Endothelial cell (in vitro differentiated cells): ENCODE data around the gene IL10RA. TPM values are rescaled to one million over a fixed set of nuclear protein-coding genes. Genes with fewer than 3 reads are reported as not detected.

Source experiments
- DNase-seq: peaks from one replicate; pipeline ENCODE4 v3.0.0; 2021; ENCODE audit warnings: low spot score
- H3K27ac Mint-ChIP-seq: one replicate; pipeline ENCODE4 v1.8.0; 2021; ENCODE audit warnings: mixed read lengths, inconsistent platforms; ENCODE audit not compliant: unreplicated experiment
- H3K27me3 Mint-ChIP-seq: one replicate; pipeline ENCODE4 v1.8.0; 2021; ENCODE audit warnings: mild to moderate bottlenecking, moderate library complexity, mixed read lengths, inconsistent platforms; ENCODE audit not compliant: unreplicated experiment
- H3K36me3 Mint-ChIP-seq: one replicate; pipeline ENCODE4 v1.8.0; 2021; ENCODE audit warnings: mild to moderate bottlenecking, low read depth, mixed read lengths, inconsistent platforms; ENCODE audit not compliant: unreplicated experiment
- H3K4me1 Mint-ChIP-seq: one replicate; pipeline ENCODE4 v1.8.0; 2021; ENCODE audit warnings: mild to moderate bottlenecking, mixed read lengths, inconsistent platforms; ENCODE audit not compliant: unreplicated experiment
- H3K4me3 Mint-ChIP-seq: one replicate; pipeline ENCODE4 v1.8.0; 2021; ENCODE audit warnings: mild to moderate bottlenecking, mixed read lengths, inconsistent platforms; ENCODE audit not compliant: unreplicated experiment
- H3K9me3 Mint-ChIP-seq: one replicate; pipeline ENCODE4 v1.8.0; 2021; ENCODE audit warnings: mixed read lengths, inconsistent platforms; ENCODE audit not compliant: unreplicated experiment
- CTCF ChIP-seq: fragments of 200-600 bp; sonication (generic); IDR thresholded peaks from one replicate; pipeline ENCODE4 v1.5.0; 2021; ENCODE audit warnings: antibody characterized with exemption; ENCODE audit not compliant: unreplicated experiment
- total RNA-seq: library from RNA; stranded (reverse); fragmentation: NEBNext Ultra II Directional; extraction: Animal tissue kit (Norgen Biotek cat#: 25700); gene quantifications from one replicate; pipeline ENCODE4 v1.2.1, GENCODE V29; 2021; ENCODE audit not compliant: unreplicated experiment

Gene IL10RA
- total RNA-seq, 1 donor from 2014 or later: 0.82 TPM

GRCh38 chr11:117941976-117942654, 44.1 kb upstream of the IL10RA start:
- TF ChIP-seq CTCF: no peak
- H3K4me3 Mint-ChIP-seq: no peak overlapping the region
- peaks cover 22% of the 10 kb centered on the region for H3K4me1 Mint-ChIP-seq
- peaks cover 3% of the 10 kb centered on the region for H3K27me3 Mint-ChIP-seq
- no peaks in the 10 kb centered on the region for H3K9me3 Mint-ChIP-seq
- no peaks in the 10 kb centered on the region for H3K36me3 Mint-ChIP-seq
- no peak for DNase-seq
- H3K27ac Mint-ChIP-seq: no peak overlapping the region

GRCh38 chr11:117944554-117944953, 41.6 kb upstream of the IL10RA start:
- DNase-seq: no peak
- Mint-ChIP-seq H3K9me3 (no peaks in the 10 kb centered on the region), H3K4me3 (no peak overlapping the region), H3K36me3 (no peaks in the 10 kb centered on the region), H3K27ac (peak overlapping the region; percentile 81), H3K4me1 (peaks cover 22% of the 10 kb centered on the region), H3K27me3 (peaks cover 5% of the 10 kb centered on the region)
- TF ChIP-seq CTCF: no peak

- no peak for DNase-seq
- H3K36me3 Mint-ChIP-seq: no peaks in the 10 kb centered on the region
- TF ChIP-seq CTCF: peak; percentile 40
Observed at GRCh38 chr11:117945047-117945810, 41.0 kb upstream of the IL10RA start.

GRCh38 chr11:117946156-117946841, 39.9 kb upstream of the IL10RA start:
- TF ChIP-seq CTCF: no peak
- H3K4me1 Mint-ChIP-seq: peaks cover 22% of the 10 kb centered on the region
- H3K27me3 Mint-ChIP-seq: peaks cover 5% of the 10 kb centered on the region
- no peak overlapping the region for H3K27ac Mint-ChIP-seq
- H3K36me3 Mint-ChIP-seq: no peaks in the 10 kb centered on the region
- no peak for DNase-seq
- no peak overlapping the region for H3K4me3 Mint-ChIP-seq
- H3K9me3 Mint-ChIP-seq: no peaks in the 10 kb centered on the region

More at GRCh38 chr11:117945047-117945810, 41.0 kb upstream of the IL10RA start:
- H3K27ac Mint-ChIP-seq: peak overlapping the region; percentile 61
- peaks cover 5% of the 10 kb centered on the region for H3K27me3 Mint-ChIP-seq
- H3K4me1 Mint-ChIP-seq: peaks cover 22% of the 10 kb centered on the region
- H3K4me3 Mint-ChIP-seq: no peak overlapping the region
- no peaks in the 10 kb centered on the region for H3K9me3 Mint-ChIP-seq
